ENCODE data around the gene CKAP2L.

GRCh38 chr2:112708968-112709367 is 55.4 kb downstream of the CKAP2L start:
- no peak for TF ChIP-seq CTCF (IDR thresholded peaks at IDR 0.05)
- no peak for TF ChIP-seq POLR2A (IDR thresholded peaks at IDR 0.05)
